HG03378 (cell line): ENCODE data around the gene RSAD1.

Source experiments
- ATAC-seq: cut with Tn5 transposase; IDR thresholded peaks from one replicate; pipeline ENCODE4 v1.9.1; 2021; ENCODE audit warnings: mild to moderate bottlenecking, moderate library complexity; ENCODE audit not compliant: unreplicated experiment

The RSAD1 gene

GRCh38 chr17:50488880-50489279, 10.2 kb downstream of the RSAD1 start:
- ATAC-seq, result no peak

- no peak for ATAC-seq
These were observed 12.8 kb downstream of the RSAD1 start for GRCh38 chr17:50491505-50491904.

GRCh38 chr17:50492214-50492613, 13.6 kb downstream of the RSAD1 start:
- no peak for ATAC-seq

DNA sequence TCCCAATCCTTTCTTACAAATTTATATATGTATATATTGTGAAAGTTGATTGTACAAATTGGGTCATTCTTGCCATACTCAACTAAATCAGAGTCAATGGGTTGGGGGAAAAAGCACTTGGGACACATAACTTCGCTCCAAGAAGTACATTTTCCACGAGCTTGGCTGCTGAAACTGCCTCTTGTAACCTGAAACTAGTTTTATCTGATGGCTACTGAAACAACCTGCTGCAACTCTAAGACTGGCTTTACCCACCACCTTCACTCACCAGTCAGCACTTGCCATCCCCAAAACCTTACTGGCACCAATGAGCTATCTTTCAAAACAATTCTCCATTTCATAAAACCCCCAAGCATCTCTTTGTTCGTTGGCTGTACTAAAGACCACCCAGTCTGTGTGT, 15.1 kb downstream of the RSAD1 start:
- ATAC-seq, result no peak

GRCh38 chr17:50495217-50495823, 16.7 kb downstream of the RSAD1 start:
- no peak for ATAC-seq

DNA sequence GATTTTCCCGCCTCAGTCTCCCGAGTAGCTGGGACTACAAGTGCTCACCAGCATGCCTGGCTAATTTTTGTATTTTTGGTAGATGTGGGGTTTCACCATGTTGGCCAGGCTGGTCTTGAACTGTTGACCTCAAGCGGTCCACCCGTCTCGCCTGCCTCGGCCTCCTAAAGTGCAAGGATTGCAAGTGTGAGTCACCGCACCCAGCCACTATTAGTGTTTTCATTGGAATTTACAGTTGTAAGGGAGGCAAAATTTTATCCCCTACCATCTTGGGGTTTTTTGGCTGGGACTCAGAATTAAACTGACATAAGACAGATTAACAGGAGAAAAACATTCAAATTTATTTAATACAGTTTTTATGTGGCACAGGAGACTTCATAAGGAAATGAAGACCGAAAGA, 17.3 kb downstream of the RSAD1 start:
- no peak for ATAC-seq

DNA sequence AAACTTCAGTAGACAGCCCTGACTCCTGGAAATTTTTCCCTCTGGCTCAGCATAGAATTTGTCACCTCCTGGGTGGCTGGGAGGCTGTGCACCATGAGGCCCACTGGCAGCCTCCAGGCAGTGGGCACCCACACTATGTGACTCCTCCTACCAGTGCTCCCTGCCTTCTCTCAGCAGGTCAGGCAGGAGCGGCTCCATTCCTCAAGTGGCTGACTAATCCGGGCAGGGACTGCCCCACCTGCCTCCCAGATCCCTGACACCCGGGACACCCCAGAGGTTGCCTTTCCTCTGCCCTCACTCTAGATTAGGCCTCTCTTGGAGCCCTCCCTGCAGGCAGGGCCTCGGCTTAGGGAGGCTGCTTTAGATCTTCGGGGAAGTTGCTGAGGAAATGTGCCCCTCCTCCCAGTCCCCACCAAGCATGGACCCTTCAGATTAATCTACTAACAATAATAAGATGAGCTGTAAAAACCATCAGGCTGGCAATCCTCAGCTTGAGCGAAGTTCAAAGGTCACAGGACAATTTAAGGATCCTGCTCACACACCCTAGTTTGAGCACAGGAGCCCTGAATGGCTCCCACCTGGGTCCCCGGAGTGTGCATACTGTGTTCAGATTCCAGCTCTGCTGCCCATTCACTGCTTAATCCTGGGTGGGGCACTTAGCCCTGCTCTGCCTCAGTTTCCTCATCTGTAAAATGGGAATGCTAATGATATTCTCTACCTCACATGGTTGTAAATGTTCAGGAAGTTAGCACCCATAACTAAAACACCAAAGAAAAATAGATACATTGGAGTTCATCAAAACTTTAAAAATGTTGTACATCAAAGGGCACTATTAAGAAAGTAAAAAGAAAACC, 19.6 kb downstream of the RSAD1 start:
- no peak for ATAC-seq

DNA sequence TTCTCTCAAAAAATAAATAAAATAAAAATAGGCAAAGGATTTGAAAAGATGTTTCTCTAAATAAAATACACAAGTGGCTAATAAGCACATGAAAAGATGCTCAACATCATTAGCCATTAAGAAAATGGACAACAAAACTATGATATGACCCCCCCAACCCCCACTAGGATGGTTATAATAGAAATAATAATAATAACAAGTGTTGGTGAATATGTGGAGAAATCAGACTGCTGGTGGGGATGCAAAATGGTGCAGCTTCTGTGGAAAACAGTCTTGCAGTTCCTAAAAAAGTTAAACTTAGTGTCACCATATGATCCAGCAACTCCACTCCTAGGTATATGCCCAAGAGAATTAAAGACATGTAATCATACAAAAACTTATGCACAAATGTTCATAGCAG, 20.6 kb downstream of the RSAD1 start:
- no peak for ATAC-seq

GRCh38 chr17:50499721-50500120, 21.1 kb downstream of the RSAD1 start:
- ATAC-seq, result no peak

DNA sequence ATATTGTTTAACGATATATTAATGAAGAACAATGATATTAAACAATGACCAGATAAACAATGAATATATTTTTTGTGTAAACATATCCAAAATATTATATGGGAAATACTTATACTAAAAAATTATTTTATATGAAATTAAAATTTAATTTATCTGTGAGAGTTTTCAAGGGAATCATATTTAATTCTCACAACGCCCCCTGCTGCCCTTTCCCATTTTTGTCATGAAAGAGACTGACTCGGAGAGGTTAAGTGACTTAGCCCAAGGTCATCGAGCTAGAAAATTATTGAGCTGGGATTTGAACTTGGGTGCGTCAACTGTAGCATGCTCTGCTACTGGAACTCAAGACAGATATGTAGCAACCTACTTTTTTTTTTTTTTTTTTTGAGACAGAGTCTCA, 22.4 kb downstream of the RSAD1 start:
- ATAC-seq, result no peak

DNA sequence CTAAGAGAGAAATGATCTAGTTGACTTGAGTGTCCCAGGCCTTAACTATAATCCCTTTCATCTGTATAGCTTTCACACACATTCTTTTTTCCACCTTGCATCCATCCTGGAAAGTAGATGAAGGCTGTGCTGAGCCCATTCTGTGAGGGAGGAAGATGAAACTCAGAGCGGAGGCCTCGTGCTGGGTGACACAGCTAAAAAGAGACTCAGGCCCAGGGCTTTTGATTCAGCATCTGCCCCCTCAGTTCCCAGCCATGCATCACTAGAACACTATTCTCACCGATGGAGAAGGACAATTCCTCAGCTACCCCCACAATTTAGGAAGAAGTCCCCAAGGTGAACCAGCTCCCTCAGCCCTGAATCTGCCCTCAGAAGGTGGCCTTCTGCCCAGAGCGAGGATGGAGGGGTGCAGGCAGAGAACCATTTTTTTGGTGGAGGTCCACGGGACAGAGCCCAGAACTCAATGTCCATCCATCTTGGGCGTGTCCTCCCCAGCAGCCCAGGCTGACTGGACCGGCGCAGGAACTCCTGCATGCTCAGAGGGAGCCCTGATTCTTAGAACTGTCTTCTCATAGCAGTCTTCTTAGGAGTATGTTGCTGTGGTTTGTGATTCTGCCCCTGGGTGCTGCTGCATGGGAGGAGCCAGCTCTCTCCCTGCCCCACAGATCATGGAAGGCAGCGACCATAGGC, 23.8 kb downstream of the RSAD1 start:
- ATAC-seq, result no peak

- ATAC-seq, result no peak
These were observed 27.0 kb downstream of the RSAD1 start for GRCh38 chr17:50505591-50506130.

DNA sequence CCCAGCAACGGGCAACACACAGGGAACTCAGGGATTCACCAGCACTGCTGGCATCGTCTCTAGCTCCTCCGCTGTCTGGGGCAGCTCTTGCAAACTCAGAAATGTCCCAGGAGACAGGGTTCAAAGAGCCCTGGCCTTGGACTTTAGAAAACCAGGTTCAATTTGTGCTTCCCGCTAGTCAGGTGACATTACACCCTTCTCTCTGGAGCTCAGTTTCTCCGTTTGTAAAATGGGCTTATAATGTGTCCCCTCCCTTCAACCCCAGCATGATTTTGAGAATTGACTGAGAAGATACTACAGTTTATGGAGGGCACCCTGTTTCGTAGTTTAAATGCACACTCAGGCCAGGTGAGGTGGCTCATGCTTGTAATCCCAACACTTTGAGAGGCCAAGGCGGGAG, 27.6 kb downstream of the RSAD1 start:
- ATAC-seq, result no peak

DNA sequence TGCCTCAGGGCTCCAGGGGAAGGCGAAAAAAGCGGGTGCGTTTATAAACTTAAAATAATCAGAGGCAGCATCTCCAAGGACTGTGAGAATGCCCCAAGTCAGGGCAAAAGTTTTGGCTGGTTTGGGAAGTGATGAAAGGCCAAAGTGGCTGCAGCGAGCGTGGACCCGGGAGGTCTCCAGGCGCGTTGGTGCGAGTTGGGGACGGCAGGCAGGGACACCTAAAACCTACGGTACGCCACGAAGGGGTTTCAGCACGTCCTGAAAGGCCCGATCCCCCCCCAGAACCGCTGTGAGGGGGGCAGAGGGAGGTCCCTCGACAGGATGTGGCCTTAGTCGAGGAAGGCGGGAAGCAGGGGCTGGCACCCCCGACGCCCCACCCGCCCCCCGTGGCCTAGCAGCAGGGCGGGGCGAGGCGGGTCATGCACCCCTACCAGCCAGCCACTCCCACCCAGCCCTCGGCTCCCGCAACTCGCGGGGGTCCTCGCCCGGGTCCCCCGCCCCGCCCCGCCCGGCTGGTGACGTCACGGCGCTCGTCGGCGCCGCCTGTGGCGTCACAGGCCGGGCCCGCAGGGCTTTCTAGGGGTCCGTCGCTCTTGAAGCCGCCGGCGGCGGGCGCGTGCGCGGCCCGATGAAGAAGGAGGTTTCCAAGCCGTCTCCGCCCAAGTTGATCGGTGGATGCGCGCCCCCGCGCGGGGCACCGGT, 29.4 kb downstream of the RSAD1 start, which contains the start of gene MYCBPAP:
TSS of gene MYCBPAP (plus strand) at position 569 of the 702 bp plus-strand sequence. CDS start 236 bp downstream, outside the sequence.
- no peak for ATAC-seq

- ATAC-seq, result no peak
These were observed 30.2 kb downstream of the RSAD1 start for GRCh38 chr17:50508573-50509460.

DNA sequence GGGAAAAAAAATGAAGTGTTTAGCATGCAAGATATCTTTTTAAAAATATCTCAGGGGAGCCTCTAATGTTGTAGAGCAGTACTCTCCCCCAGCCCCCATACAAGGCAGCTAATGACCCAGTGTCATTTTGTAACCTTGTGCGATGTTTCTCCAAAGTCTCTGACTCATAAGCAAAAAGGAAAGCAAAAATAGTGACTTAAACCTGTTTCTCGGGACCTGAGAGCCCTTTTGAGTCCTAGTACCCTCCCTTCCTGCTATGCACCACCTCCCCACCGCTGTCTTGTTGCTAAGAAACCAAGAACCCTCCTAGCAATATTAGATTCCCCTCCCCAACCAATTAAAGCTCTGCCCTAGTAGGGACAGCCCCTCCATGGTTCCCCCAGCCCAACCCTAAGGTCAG, 32.4 kb downstream of the RSAD1 start:
- ATAC-seq, result peak; percentile 83

DNA sequence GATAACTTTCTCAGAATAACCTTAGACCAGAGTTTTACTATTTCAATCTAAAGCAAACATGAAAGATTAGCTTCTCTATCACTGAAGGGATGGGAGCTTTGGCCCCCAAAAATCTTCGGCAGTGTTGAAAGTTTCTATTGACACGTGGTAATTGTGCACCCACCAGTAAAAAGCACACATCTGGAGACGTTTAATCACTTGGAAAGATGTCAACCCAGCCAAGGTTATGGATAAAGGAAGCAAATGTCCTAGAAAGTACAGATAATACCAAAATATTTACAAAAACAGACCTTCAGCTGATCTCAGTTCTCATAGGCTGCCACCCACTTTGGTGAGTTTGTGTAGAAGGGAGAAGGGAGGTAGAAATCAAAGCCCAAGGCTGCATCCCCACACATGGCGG, 34.8 kb downstream of the RSAD1 start:
- no peak for ATAC-seq

GRCh38 chr17:50514388-50514787, 35.7 kb downstream of the RSAD1 start:
- no peak for ATAC-seq

DNA sequence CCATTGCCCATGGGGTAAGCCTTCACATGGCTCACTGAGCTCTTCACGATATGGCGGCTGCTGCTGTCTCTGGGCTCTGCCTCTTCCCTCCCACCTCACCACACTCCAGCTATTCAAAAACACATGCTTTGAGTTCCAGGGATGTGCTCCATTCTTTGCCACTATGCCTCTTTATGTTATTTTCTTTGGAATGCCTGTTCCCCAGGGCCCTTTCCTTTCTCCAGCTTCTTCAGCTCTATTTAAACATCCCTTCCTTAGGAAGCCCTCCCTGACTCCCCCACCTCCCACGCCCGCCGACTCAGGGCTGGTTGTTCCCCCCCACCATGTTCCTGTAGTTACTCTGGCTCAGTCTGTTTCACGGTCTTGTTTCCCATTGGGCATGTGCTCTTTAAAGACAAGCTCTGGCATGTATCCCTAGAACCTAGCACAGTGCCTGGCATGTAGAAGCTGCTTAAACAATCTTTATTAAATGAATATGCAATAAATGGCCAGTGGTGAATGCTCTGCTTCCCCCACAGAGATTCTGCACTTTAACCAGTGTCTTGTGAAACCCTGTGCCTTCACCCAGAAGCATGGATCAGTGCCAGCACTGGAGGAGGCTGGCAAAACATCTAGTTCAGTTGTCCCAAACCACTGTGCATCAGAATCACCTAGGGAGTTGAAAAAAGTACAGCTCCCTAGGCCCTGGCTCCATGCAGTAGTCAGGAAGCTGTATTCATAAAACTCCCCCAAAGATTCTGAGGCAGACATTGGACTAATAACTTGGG, 36.5 kb downstream of the RSAD1 start:
- no peak for ATAC-seq
